Glutamatergic neuron (in vitro differentiated cells): ENCODE data around the gene HNRNPUL1. TPM values are rescaled to one million over a fixed set of nuclear protein-coding genes. Genes with fewer than 3 reads are reported as not detected.
"Not testable (repeated sequence)": the region's sequence is repeated elsewhere in the genome, so short reads cannot be mapped to it uniquely, and the experiment has no call there.

Experiments
- DNase-seq: peaks from one replicate; pipeline ENCODE4 v3.0.0; 2022
- H3K27ac Mint-ChIP-seq: one replicate; pipeline ENCODE4 v1.8.0; 2020; ENCODE audit warnings: mild to moderate bottlenecking, mixed read lengths, inconsistent platforms; ENCODE audit not compliant: unreplicated experiment
- H3K27me3 Mint-ChIP-seq: one replicate; pipeline ENCODE4 v1.8.0; 2020; ENCODE audit warnings: mild to moderate bottlenecking, moderate library complexity, mixed read lengths, inconsistent platforms; ENCODE audit not compliant: unreplicated experiment
- H3K36me3 Mint-ChIP-seq: one replicate; pipeline ENCODE4 v1.8.0; 2020; ENCODE audit warnings: mild to moderate bottlenecking, mixed read lengths, inconsistent platforms; ENCODE audit not compliant: unreplicated experiment
- H3K4me1 Mint-ChIP-seq: one replicate; pipeline ENCODE4 v1.8.0; 2020; ENCODE audit warnings: mild to moderate bottlenecking, low read depth, mixed read lengths, inconsistent platforms; ENCODE audit not compliant: unreplicated experiment
- H3K4me3 Mint-ChIP-seq: one replicate; pipeline ENCODE4 v1.8.0; 2020; ENCODE audit warnings: mild to moderate bottlenecking, mixed read lengths, inconsistent platforms; ENCODE audit not compliant: unreplicated experiment
- H3K9me3 Mint-ChIP-seq: one replicate; pipeline ENCODE4 v1.8.0; 2020; ENCODE audit warnings: mild to moderate bottlenecking, moderate library complexity, mixed read lengths, inconsistent platforms; ENCODE audit not compliant: unreplicated experiment
- CTCF ChIP-seq: fragments of 200-600 bp; sonication (generic); IDR thresholded peaks from one replicate; pipeline ENCODE4 v1.5.0; 2021; ENCODE audit not compliant: partially characterized antibody, unreplicated experiment
- total RNA-seq: library from RNA; stranded (reverse); fragmentation: NEBNext Ultra II Directional; extraction: Animal tissue kit (Norgen Biotek cat#: 25700); gene quantifications from one replicate; pipeline ENCODE4 v1.2.1, GENCODE V29; 2021; ENCODE audit not compliant: unreplicated experiment

Gene HNRNPUL1
- total RNA-seq, 1 donor from 2014 or later = 201 TPM

DNA sequence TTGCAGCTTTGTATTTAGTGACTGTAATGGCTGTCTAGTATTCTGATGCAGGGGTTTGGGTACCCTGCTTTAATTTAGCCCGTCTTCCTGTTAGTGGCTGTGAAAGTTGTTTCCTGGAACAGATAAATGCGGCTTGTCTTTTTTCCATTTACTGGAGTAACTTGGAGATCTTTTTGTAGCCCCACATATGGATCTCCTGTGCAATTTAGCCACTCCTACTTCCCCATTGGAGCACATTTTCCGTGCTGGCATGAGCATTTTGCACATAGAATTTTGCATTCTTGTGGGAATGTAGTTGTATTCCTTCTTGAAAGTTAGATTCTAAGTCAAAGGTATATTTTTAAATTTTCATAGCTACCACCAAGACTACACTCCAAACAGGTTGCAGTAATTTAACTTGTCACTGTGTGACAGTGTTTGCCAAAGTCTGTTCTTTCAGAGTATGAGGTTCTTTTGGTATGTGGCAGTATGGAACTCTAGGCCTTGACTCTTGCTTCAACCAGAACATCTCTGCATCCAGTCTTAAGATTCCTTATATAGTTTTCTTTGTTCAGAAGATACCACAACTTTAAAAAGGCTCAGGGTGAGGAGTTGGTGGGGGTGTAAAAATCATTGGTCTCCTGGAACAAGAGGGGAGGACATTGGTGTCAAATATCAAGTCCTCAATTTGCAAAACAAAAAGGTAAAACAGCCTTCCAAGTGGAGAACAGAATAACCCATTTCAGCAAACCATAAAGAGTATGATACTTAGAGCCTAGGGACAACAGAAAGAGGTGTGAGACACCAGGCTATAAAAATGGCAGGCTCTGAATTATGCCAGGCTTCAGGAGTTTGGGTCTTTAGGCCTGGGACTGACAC, 24.7 kb downstream of the HNRNPUL1 start:
- Mint-ChIP-seq H3K4me1 (no peaks in the 10 kb centered on the region), H3K9me3 (no peaks in the 10 kb centered on the region), H3K27ac (no peak overlapping the region), H3K27me3 (peaks cover 3% of the 10 kb centered on the region), H3K4me3 (no peak overlapping the region), H3K36me3 (no peaks in the 10 kb centered on the region)
- no peak for DNase-seq
- no peak for TF ChIP-seq CTCF

GRCh38 chr19:41289814-41290213, 25.6 kb downstream of the HNRNPUL1 start:
- H3K36me3 Mint-ChIP-seq, H3K9me3 Mint-ChIP-seq, H3K4me1 Mint-ChIP-seq, H3K27me3 Mint-ChIP-seq, DNase-seq, H3K4me3 Mint-ChIP-seq: not testable (repeated sequence)
- H3K27ac Mint-ChIP-seq = peak overlapping the region; percentile 62

DNA sequence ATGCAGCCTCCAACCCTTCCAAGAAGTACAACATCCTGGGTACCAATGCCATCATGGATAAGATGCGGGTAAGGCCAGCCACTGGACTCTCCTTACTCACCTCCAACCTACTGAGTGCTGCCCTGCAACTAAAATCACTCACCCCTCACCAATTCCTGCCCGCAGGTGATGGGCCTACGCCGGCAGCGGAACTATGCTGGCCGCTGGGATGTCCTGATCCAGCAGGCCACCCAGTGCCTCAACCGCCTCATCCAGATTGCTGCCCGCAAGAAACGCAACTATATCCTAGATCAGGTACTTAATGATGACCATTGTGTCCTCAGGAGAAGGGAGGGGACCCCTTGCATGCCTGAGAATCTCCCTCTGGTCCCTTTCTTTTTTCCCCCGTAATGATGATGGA, 30.2 kb downstream of the HNRNPUL1 start:
- Mint-ChIP-seq H3K9me3 (peaks cover 4% of the 10 kb centered on the region), H3K27ac (no peak overlapping the region), H3K4me3 (no peak overlapping the region), H3K4me1 (peaks cover 7% of the 10 kb centered on the region), H3K27me3 (peaks cover 3% of the 10 kb centered on the region), H3K36me3 (no peaks in the 10 kb centered on the region)
- no peak for DNase-seq
- no peak for TF ChIP-seq CTCF

GRCh38 chr19:41295499-41295898, 31.3 kb downstream of the HNRNPUL1 start:
- no peaks in the 10 kb centered on the region for H3K36me3 Mint-ChIP-seq
- H3K27me3 Mint-ChIP-seq = peaks cover 3% of the 10 kb centered on the region
- no peak for DNase-seq
- peaks cover 7% of the 10 kb centered on the region for H3K4me1 Mint-ChIP-seq
- peaks cover 4% of the 10 kb centered on the region for H3K9me3 Mint-ChIP-seq
- no peak overlapping the region for H3K27ac Mint-ChIP-seq
- no peak for TF ChIP-seq CTCF
- no peak overlapping the region for H3K4me3 Mint-ChIP-seq

DNA sequence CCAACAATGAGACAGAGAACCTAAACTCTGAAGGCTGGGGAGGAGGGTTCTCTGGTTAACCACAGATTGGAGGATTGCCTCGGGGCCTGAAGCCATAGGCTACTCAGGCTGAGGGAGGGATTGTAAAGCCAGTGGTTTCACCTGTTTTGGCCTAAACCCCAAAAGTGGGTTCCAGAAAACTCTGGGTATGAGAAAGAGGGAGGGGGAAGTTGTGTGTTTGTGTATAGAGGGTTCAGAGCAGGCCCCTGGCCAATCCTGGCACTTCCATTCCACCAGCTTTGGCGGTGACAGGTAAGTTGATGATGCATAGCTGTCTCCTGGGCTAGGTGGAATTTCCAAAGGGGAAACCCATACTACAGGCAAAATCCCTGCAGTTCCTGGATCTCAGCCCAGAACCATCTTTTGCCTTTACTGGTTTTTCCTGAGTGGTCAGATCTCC, 32.3 kb downstream of the HNRNPUL1 start:
- no peak overlapping the region for H3K27ac Mint-ChIP-seq
- no peak for DNase-seq
- H3K27me3 Mint-ChIP-seq = peaks cover 3% of the 10 kb centered on the region
- no peak for TF ChIP-seq CTCF
- H3K9me3 Mint-ChIP-seq = peaks cover 4% of the 10 kb centered on the region
- peaks cover 3% of the 10 kb centered on the region for H3K36me3 Mint-ChIP-seq
- H3K4me1 Mint-ChIP-seq = peaks cover 10% of the 10 kb centered on the region
- no peak overlapping the region for H3K4me3 Mint-ChIP-seq
